Measurements from ENCODE around the gene ZP1.

The ZP1 gene

GRCh38 chr11:60862171-60862570 is 5.2 kb upstream of the ZP1 start:
- no peak for DNase-seq

- no peak for DNase-seq
These were observed 3.5 kb upstream of the ZP1 start for GRCh38 chr11:60863550-60864521.

DNA sequence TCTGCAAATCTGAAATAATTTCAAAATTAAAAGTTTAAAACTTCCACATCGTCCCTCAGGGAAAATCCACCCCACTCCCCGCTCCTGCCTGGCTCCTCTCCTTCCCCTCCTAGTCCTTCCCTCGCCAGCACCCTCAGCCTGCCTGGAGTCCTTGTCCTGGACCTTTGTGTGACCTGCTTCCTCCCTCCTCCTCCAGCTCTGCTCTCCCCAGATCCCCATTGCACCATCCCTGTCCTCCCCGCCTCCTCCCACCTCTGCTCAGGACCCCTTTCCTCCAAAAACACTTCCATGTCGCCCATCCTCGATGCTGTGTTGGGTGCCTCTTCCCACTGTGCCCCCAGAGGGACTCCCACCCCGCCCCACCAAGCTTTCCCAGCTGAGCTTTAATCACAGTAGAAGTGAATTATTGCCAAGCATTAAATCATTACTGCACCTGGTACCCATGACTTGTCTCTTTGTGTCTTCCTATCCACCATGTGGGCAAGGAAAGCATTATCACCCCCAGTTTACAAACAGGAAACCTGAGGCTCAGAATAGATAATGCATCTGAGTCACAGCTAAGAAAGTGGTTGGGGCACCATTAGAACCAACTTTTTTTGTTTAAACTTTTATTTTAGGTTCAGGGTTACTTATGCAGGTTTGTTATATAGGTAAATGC is 2.4 kb upstream of the ZP1 start:
- DNase-seq, result no peak

DNA sequence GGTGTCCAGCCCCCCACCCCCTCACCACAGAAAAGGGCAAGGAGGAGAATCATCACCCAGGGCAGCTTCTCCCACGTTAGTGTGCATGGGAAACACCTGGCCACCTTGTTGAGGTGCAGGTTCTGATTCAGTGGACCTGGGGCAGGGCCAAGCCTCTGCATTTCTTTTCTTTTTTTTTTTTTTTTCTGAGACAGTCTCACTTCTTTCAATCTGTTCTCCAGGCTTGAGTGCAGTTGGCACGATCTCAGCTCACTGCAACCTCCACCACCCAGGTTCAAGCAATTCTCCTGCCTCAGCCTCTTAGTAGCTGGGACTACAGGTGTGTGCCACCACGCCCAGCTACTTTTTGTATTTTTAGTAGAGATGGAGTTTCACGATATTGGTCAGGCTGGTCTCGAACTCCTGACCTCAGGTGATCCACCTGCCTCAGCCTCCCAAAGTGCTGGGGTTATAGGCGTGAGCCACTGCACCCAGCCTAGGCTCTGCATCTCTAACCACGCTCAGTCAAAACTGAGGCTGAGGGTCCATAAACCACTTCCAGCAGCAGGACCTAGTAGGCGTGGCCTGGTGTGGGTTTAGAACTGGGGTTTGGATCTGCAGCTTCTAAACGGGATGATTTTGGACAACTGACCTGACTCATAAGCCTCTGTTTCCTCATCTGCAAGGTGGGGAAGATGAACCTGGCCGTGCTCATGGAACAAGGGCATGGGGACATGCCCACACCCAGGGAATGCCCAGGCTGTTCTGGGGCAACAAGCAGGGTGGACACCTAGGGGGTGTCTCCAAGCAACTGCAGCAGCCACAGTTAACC is 734 bp downstream of the ZP1 start:
- no peak for DNase-seq

DNA sequence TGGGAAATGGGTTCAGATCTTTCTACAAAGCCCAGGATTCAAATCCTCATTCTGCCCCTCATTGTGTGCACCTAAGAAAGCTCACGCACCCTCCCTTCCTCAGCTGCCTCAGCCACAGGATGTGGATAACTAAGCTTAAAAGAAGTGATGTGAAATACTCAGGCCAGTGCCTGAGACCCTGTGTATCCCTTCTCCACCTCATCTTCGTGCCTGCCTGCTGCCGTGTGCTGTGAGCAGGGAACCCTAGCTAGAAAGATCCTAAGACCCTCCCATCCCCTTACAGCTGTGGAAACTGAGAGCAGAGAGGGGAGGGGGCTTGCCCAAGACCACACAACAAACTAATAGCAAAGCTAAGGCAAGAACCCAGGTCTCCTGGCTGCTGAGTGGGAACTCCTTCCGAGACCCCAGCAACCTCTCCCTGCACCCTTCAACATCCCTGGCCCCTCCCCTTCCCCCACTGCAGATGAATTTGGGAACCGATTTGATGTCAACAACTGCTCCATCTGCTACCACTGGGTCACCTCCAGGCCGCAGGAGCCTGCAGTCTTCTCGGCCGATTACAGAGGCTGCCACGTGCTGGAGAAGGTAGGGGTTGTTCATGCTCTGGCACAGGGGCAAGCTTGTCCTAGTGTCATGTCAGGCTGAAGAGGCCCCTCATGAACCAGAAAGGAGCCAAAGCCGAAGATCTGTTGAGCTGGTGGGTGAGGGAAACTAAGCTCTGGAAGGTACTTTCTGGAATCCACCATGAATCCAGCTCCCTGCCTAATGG is 1.5 kb downstream of the ZP1 start:
- no peak for DNase-seq

- DNase-seq, result no peak
These were observed 2.1 kb downstream of the ZP1 start for GRCh38 chr11:60869451-60869825.

DNA sequence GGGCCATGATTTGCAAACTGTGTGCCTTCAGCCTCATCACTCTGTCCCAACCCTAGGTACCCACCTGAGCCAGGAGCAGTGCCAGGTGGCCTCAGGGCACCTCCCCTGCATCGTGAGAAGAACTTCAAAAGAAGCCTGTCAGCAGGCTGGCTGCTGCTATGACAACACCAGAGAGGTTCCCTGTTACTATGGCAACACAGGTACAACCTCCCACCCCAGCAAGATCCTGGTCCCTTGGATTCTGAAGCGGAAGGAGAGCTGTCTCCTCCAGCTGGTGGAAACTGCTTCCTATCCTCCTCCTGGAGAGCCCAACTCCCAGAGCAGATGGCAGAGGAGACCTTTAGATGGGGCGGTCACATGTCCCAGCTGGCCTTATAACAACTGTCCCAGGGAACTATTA is 2.9 kb downstream of the ZP1 start:
- no peak for DNase-seq

DNA sequence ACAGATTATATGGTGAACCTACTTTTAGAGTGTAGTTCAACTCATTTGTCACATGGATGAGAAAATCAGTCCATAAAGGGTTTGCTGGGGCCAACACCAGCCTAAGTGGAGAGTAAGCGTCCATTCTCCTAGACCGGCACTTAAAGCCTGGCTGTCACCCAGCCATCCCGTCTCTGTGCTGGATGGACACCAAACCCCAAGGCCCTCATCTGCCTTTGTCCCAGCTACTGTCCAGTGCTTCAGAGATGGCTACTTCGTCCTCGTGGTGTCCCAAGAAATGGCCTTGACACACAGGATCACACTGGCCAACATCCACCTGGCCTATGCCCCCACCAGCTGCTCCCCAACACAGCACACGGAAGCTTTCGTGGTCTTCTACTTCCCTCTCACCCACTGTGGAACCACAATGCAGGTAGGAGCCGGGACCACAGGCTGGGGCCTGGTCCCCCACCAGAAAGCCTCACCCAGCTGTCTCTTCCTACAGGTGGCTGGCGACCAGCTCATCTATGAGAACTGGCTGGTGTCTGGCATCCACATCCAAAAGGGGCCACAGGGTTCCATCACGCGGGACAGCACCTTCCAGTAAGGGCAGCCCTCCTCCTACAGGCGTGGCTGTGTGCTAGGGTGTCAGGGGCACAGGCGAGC is 3.5 kb downstream of the ZP1 start:
- no peak for DNase-seq

GRCh38 chr11:60871378-60872061 is 4.2 kb downstream of the ZP1 start:
- no peak for DNase-seq

- no peak for DNase-seq
These were observed 5.0 kb downstream of the ZP1 start for GRCh38 chr11:60872124-60872960.

DNA sequence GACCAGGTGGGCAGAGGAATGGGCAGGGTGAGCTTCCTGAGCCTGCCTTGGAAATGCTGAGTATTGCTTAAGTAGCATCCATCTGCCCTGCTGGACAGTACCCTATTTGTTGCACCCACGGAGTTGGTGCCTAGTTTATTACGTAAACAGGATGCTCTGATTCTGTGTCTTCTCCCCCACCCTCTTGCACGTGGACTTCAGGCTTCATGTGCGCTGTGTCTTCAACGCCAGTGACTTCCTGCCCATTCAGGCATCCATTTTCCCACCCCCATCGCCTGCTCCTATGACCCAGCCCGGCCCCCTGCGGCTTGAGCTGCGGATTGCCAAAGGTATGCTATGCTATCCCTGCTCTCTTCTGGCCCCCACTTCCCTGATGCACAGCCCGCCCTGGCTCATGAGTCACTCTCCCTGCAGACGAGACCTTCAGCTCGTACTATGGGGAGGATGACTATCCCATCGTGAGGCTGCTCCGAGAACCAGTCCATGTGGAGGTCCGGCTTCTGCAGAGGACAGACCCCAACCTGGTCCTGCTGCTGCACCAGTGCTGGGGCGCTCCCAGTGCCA is 5.7 kb downstream of the ZP1 start:
- no peak for DNase-seq

- DNase-seq, result no peak
These were observed 6.2 kb downstream of the ZP1 start for GRCh38 chr11:60873533-60873932.

- DNase-seq, result no peak
These were observed 7.4 kb downstream of the ZP1 start for GRCh38 chr11:60874421-60875365.

DNA sequence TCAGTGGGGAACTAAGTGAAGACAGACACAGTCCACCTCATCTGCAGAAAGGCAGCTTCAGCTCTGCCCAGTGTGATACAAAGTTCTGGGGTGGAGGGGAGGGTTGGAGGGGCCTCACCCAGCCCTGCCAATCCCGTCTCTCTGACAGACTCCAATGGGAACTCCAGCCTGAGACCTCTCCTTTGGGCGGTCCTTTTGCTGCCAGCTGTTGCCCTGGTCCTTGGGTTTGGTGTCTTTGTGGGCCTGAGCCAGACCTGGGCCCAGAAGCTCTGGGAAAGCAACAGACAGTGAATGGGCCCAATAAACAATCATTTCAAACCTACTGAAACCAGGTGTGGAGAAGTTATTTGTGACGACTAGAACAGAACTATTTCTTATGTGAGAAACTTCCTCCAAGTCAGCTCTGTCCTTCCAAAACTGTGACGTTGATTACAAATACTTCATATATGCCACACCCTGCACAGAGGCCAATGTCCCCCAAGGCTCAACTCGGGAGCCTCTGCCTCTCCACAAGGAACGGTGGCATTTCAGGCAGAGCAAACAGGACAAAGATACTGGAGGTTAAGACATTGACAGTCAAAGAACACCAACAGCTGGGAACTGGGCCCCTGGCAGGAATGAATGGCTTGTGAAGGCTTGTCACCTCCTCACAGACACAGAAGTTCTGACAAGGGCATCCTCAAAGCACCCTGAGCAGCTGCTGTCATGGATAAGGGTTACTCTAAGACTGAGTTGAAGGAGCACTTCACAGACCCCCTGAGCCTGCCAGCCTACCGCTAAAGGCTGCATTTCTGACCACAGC is 8.2 kb downstream of the ZP1 start:
- no peak for DNase-seq

GRCh38 chr11:60876168-60876485 is 8.8 kb downstream of the ZP1 start:
- DNase-seq, result no peak

DNA sequence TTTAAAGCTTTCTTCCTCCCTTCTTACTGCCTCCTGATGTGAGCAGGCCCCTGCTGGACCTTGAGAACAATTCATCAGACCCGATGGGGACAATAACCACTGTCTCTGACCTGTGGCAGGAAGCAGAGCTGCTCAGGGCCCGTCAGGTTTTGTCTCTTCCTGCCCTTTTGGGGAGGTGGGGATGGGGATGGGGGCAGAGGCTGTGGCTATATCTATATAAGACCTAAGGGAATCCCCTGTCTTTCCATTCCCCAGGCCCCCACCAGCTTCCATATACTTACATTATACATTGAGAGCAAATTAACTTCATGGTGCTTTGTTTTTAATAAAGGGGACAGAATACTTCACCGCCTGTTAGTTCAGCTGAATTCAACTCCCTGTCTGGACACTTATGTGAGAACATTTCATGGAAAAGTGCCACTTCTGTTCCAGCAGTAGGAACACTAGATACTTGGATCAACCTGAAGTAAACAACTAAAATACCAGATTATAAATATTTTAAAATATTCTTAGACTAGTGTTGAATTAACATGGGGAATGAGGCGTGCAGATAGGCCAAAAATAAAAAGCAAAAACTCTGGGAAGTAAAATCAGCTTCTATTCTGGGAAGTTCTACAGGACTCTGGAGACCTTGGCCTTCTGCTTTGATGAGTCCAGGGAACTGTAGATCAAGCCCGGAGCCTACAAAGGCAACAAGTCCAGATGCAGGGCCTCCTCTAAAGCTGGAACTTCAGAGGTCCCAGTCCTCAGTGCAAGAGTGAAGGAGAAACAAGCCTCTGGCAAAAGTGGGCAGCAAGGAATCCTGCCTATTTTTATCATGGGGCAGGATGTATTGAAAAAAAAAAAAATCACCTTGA is 11.1 kb downstream of the ZP1 start:
- DNase-seq, result no peak

- DNase-seq, result no peak
These were observed 11.8 kb downstream of the ZP1 start for GRCh38 chr11:60879104-60879503.

Data from activated gamma-delta T cell (primary cell).